Dendritic cell treated with granulocyte-macrophage colony-stimulating factor and Interleukin-4, amounts not matched to agents 40 ng/mL and 50 ng/mL, for 4 days (primary cell): ENCODE results near the gene CCDC117.
"Not testable (repeated sequence)": the region's sequence is repeated elsewhere in the genome, so short reads cannot be mapped to it uniquely, and the experiment has no call there.

Experiments used
- H3K27ac Mint-ChIP-seq: one replicate; pipeline ENCODE4 v1.8.0; 2022; ENCODE audit warnings: mild to moderate bottlenecking, mixed read lengths
- H3K27me3 Mint-ChIP-seq: one replicate; pipeline ENCODE4 v1.8.0; 2022; ENCODE audit warnings: mild to moderate bottlenecking, mixed read lengths
- H3K36me3 Mint-ChIP-seq: one replicate; pipeline ENCODE4 v1.8.0; 2022; ENCODE audit warnings: low read depth, mixed read lengths
- H3K4me1 Mint-ChIP-seq: one replicate; pipeline ENCODE4 v1.8.0; 2022; ENCODE audit warnings: low read depth, mixed read lengths
- H3K4me3 Mint-ChIP-seq: one replicate; pipeline ENCODE4 v1.8.0; 2022; ENCODE audit warnings: mild to moderate bottlenecking, moderate library complexity, mixed read lengths
- H3K9me3 Mint-ChIP-seq: one replicate; pipeline ENCODE4 v1.8.0; 2022; ENCODE audit warnings: mixed read lengths
- intact Hi-C: fragments of 100-400 bp; cut with micrococcal nuclease; formaldehyde crosslinking; loops from one replicate; pipeline ENCODE4 v1.15.0; 2022

CCDC117 gene

GRCh38 chr22:28820885-28821284 lies 48.4 kb downstream of the CCDC117 start:
- intact Hi-C loops = no loop called here
- peaks cover 19% of the 10 kb centered on the region for H3K4me1 Mint-ChIP-seq
- no peak overlapping the region for H3K27ac Mint-ChIP-seq
- H3K9me3 Mint-ChIP-seq = no peaks in the 10 kb centered on the region
- no peaks in the 10 kb centered on the region for H3K27me3 Mint-ChIP-seq
- no peak overlapping the region for H3K4me3 Mint-ChIP-seq
- H3K36me3 Mint-ChIP-seq = peaks cover 14% of the 10 kb centered on the region

GRCh38 chr22:28821452-28821851 lies 49.0 kb downstream of the CCDC117 start:
- H3K9me3 Mint-ChIP-seq = no peaks in the 10 kb centered on the region
- H3K27ac Mint-ChIP-seq = no peak overlapping the region

GRCh38 chr22:28822930-28823551 lies 50.5 kb downstream of the CCDC117 start:
- H3K4me1 Mint-ChIP-seq = peaks cover 24% of the 10 kb centered on the region
- no peaks in the 10 kb centered on the region for H3K9me3 Mint-ChIP-seq
- intact Hi-C loops = no loop called here
- H3K36me3 Mint-ChIP-seq = peaks cover 12% of the 10 kb centered on the region
- H3K4me3 Mint-ChIP-seq = no peak overlapping the region
- no peak overlapping the region for H3K27ac Mint-ChIP-seq
- no peaks in the 10 kb centered on the region for H3K27me3 Mint-ChIP-seq

More at GRCh38 chr22:28821452-28821851, 49.0 kb downstream of the CCDC117 start:
- Mint-ChIP-seq H3K36me3 (peaks cover 14% of the 10 kb centered on the region), H3K4me1 (peaks cover 21% of the 10 kb centered on the region), H3K27me3 (no peaks in the 10 kb centered on the region), H3K4me3 (no peak overlapping the region)
- intact Hi-C loops = no loop called here

- H3K4me1 Mint-ChIP-seq = peaks cover 18% of the 10 kb centered on the region
Measured at GRCh38 chr22:28824455-28824854, 52.0 kb downstream of the CCDC117 start.

GRCh38 chr22:28826430-28826829 lies 53.9 kb downstream of the CCDC117 start:
- not testable (repeated sequence) for H3K36me3 Mint-ChIP-seq, H3K4me3 Mint-ChIP-seq, H3K9me3 Mint-ChIP-seq, H3K27me3 Mint-ChIP-seq, H3K27ac Mint-ChIP-seq
- intact Hi-C loops = loop anchor here (5.0 kb wide), 1 partner anchor 84 kb away; the partner anchor contains the start of genes CHEK2 and HSCB
- H3K4me1 Mint-ChIP-seq = peaks cover 27% of the 10 kb centered on the region

More at GRCh38 chr22:28824455-28824854, 52.0 kb downstream of the CCDC117 start:
- H3K9me3 Mint-ChIP-seq, intact Hi-C loops, H3K4me3 Mint-ChIP-seq, H3K27me3 Mint-ChIP-seq, H3K36me3 Mint-ChIP-seq, H3K27ac Mint-ChIP-seq: not testable (repeated sequence)

- Mint-ChIP-seq H3K27me3 (no peaks in the 10 kb centered on the region), H3K36me3 (peaks cover 8% of the 10 kb centered on the region), H3K4me3 (no peak overlapping the region), H3K4me1 (peaks cover 32% of the 10 kb centered on the region), H3K9me3 (no peaks in the 10 kb centered on the region), H3K27ac (peak overlapping the region; percentile 4)
- intact Hi-C loops = loop anchor here (5.0 kb wide), 1 partner anchor 85 kb away; the partner anchor contains the start of genes CHEK2 and HSCB
Measured at GRCh38 chr22:28826921-28827320, 54.4 kb downstream of the CCDC117 start.

- H3K9me3 Mint-ChIP-seq = no peaks in the 10 kb centered on the region
- H3K27me3 Mint-ChIP-seq = no peaks in the 10 kb centered on the region
- H3K36me3 Mint-ChIP-seq = no peaks in the 10 kb centered on the region
- intact Hi-C loops = loop anchor here (1.0 to 5.0 kb wide), 3 partner anchors 39 to 229 kb away; partner anchors contain the start of genes CHEK2 and HSCB
- peaks cover 32% of the 10 kb centered on the region for H3K4me1 Mint-ChIP-seq
- no peak overlapping the region for H3K4me3 Mint-ChIP-seq
- H3K27ac Mint-ChIP-seq = peak overlapping the region; percentile 14
Measured at GRCh38 chr22:28829358-28830181, 57.1 kb downstream of the CCDC117 start.

- H3K27ac Mint-ChIP-seq = no peak overlapping the region
- H3K4me1 Mint-ChIP-seq = peaks cover 32% of the 10 kb centered on the region
- intact Hi-C loops = no loop called here
- no peaks in the 10 kb centered on the region for H3K36me3 Mint-ChIP-seq
- no peak overlapping the region for H3K4me3 Mint-ChIP-seq
- H3K27me3 Mint-ChIP-seq = no peaks in the 10 kb centered on the region
- H3K9me3 Mint-ChIP-seq = no peaks in the 10 kb centered on the region
Measured at GRCh38 chr22:28830441-28830840, 57.9 kb downstream of the CCDC117 start.

- Mint-ChIP-seq H3K27ac (peak overlapping the region; percentile 2), H3K36me3 (no peaks in the 10 kb centered on the region), H3K9me3 (no peaks in the 10 kb centered on the region), H3K4me1 (peaks cover 30% of the 10 kb centered on the region), H3K27me3 (no peaks in the 10 kb centered on the region), H3K4me3 (no peak overlapping the region)
- intact Hi-C loops = no loop called here
Measured at GRCh38 chr22:28831140-28832072, 58.9 kb downstream of the CCDC117 start.

- no peaks in the 10 kb centered on the region for H3K27me3 Mint-ChIP-seq
- intact Hi-C loops = no loop called here
Measured at GRCh38 chr22:28832731-28833130, 60.2 kb downstream of the CCDC117 start.

GRCh38 chr22:28833276-28833923 lies 60.9 kb downstream of the CCDC117 start:
- Mint-ChIP-seq H3K27me3 (no peaks in the 10 kb centered on the region), H3K27ac (peak overlapping the region; percentile 8), H3K4me1 (peaks cover 21% of the 10 kb centered on the region), H3K4me3 (no peak overlapping the region), H3K36me3 (no peaks in the 10 kb centered on the region), H3K9me3 (no peaks in the 10 kb centered on the region)
- intact Hi-C loops = no loop called here

More at GRCh38 chr22:28832731-28833130, 60.2 kb downstream of the CCDC117 start:
- Mint-ChIP-seq H3K4me1 (peaks cover 21% of the 10 kb centered on the region), H3K36me3 (no peaks in the 10 kb centered on the region), H3K4me3 (no peak overlapping the region), H3K27ac (peak overlapping the region; percentile 8), H3K9me3 (no peaks in the 10 kb centered on the region)

GRCh38 chr22:28835630-28836189 lies 63.2 kb downstream of the CCDC117 start:
- H3K36me3 Mint-ChIP-seq = no peaks in the 10 kb centered on the region
- no peaks in the 10 kb centered on the region for H3K9me3 Mint-ChIP-seq
- no peak overlapping the region for H3K4me3 Mint-ChIP-seq
- H3K4me1 Mint-ChIP-seq = peaks cover 11% of the 10 kb centered on the region
- intact Hi-C loops = no loop called here
- H3K27ac Mint-ChIP-seq = no peak overlapping the region
- H3K27me3 Mint-ChIP-seq = no peaks in the 10 kb centered on the region

GRCh38 chr22:28837640-28838039 lies 65.1 kb downstream of the CCDC117 start:
- H3K27ac Mint-ChIP-seq = no peak overlapping the region
- H3K9me3 Mint-ChIP-seq = no peaks in the 10 kb centered on the region
- intact Hi-C loops = no loop called here
- H3K27me3 Mint-ChIP-seq = no peaks in the 10 kb centered on the region
- H3K4me1 Mint-ChIP-seq = no peaks in the 10 kb centered on the region
- no peaks in the 10 kb centered on the region for H3K36me3 Mint-ChIP-seq
- no peak overlapping the region for H3K4me3 Mint-ChIP-seq
